HCT116 (cell line): ENCODE measurements around the gene CHI3L2. TPM values are rescaled to one million over a fixed set of nuclear protein-coding genes. Genes with fewer than 3 reads are reported as not detected.

ENCODE experiments used
- ATAC-seq: fragments of 200-7000 bp; cut with Tn5 transposase; 2 replicates; pipeline ENCODE4 v1.9.1; 2020; ENCODE audit warnings: mild to moderate bottlenecking, moderate library complexity
- BruUV-seq: library from RNA; stranded (reverse); fragments of 400-500 nt; replicated peaks from 2 replicates; lab custom pipeline; 2021; lab: Mats Ljungman, UMichigan
- CTCF ChIA-PET: fragments of 300-600 bp; sonication (Branson Sonifier 250); formaldehyde crosslinking; loops from one replicate; lab custom pipeline; 2021; ENCODE audit warnings: antibody characterized with exemption; lab: Charles Lee
- POLR2A ChIA-PET: fragments of 300-600, 350-600 bp; sonication (Branson Sonifier 250); formaldehyde crosslinking; loops from one replicate; lab custom pipeline; 2021; ENCODE audit warnings: antibody characterized with exemption; lab: Charles Lee
- RAD21 ChIA-PET, 2 experiments: fragments of 300-600 bp; sonication (Branson Sonifier 250); formaldehyde crosslinking; loops; one replicate each; lab custom pipeline; 2023; ENCODE audit warnings: low total read pairs in 2 of 2; ENCODE audit not compliant: uncharacterized antibody in 2 of 2, unreplicated experiment in 2 of 2, low non-redundant PET in 1 of 2; lab: Charles Lee
- DNase-seq: peaks from one replicate; pipeline ENCODE4 v3.0.0-alpha.2; 2010; ENCODE audit warnings: low read depth, low spot score
- H2AFZ ChIP-seq: fragments of 200-600 bp; shearing (Covaris generic), sonication (generic); 2 replicates; pipeline ENCODE4 v1.6.1; 2017; ENCODE audit warnings: low read depth, mixed run types, mixed read lengths, antibody characterized with exemption, low read length; ENCODE audit not compliant: poor library complexity, severe bottlenecking
- H3K27ac ChIP-seq: 2 replicates; pipeline ENCODE4 v1.5.1; 2012; ENCODE audit warnings: low read depth, low read length
- H3K27me3 ChIP-seq: fragments of 200-600 bp; sonication (generic); 2 replicates; pipeline ENCODE4 v1.6.1; 2016; ENCODE audit warnings: mixed run types, low read length, mixed read lengths; ENCODE audit not compliant: insufficient read depth
- H3K36me3 ChIP-seq, 2 experiments: fragments of 200-500 bp in 1 of 2; fragments of 200-600 bp in 1 of 2; sonication (Bioruptor generic) in 1 of 2; sonication (generic) in 1 of 2; 2 replicates each; pipeline versions ENCODE4 v1.5.1 to v1.6.1; 2014 to 2016; ENCODE audit warnings: low read length in 2 of 2, inconsistent platforms in 1 of 2, mixed read lengths in 1 of 2, mixed run types in 1 of 2; ENCODE audit not compliant: insufficient read depth in 2 of 2, control insufficient read depth in 1 of 2
- H3K4me1 ChIP-seq, 2 experiments: fragments of 200-600 bp in 1 of 2; sonication (generic) in 1 of 2; 2 replicates each; pipeline versions ENCODE4 v1.5.1 to v1.6.1; 2012 to 2017; ENCODE audit warnings: low read length in 2 of 2, inconsistent platforms in 1 of 2, mild to moderate bottlenecking in 1 of 2, mixed read lengths in 1 of 2, mixed run types in 1 of 2, moderate library complexity in 1 of 2; ENCODE audit not compliant: insufficient read depth in 2 of 2, control insufficient read depth in 1 of 2
- H3K4me2 ChIP-seq: fragments of 200-600 bp; sonication (generic); 2 replicates; pipeline ENCODE4 v1.6.1; 2017; ENCODE audit warnings: mixed run types, low read length, mixed read lengths
- H3K4me3 ChIP-seq, 2 experiments: fragments of 200-600 bp in 1 of 2; sonication (generic) in 1 of 2; replicated peaks in 1 of 2; 2 replicates each; pipeline ENCODE4 v1.5.1; 2011 to 2016; ENCODE audit warnings: low read length in 2 of 2, control low read depth in 1 of 2, low read depth in 1 of 2, mild to moderate bottlenecking in 1 of 2, mixed read lengths in 1 of 2, mixed run types in 1 of 2
- H3K79me2 ChIP-seq: fragments of 200-600 bp; sonication (generic); 2 replicates; pipeline ENCODE4 v1.6.1; 2017; ENCODE audit warnings: mild to moderate bottlenecking, mixed run types, low read length, moderate library complexity, mixed read lengths; ENCODE audit not compliant: insufficient read depth
- H3K9ac ChIP-seq: fragments of 200-600 bp; sonication (generic); 2 replicates; pipeline ENCODE4 v1.6.1; 2016; ENCODE audit warnings: low read length, mixed read lengths
- H3K9me2 ChIP-seq: fragments of 200-600 bp; sonication (generic), shearing (Covaris generic); 2 replicates; pipeline ENCODE4 v1.6.1; 2017; ENCODE audit warnings: mixed run types, mild to moderate bottlenecking, moderate library complexity; ENCODE audit not compliant: insufficient read depth
- H3K9me3 ChIP-seq, 2 experiments: fragments of 200-500 bp in 1 of 2; fragments of 200-600 bp in 1 of 2; sonication (Bioruptor generic) in 1 of 2; sonication (generic) in 1 of 2; 2 replicates each; pipeline ENCODE4 v1.6.1; 2014 to 2017; ENCODE audit warnings: low read length in 2 of 2, mixed read lengths in 2 of 2, inconsistent platforms in 1 of 2, low read depth in 1 of 2, mild to moderate bottlenecking in 1 of 2, mixed run types in 1 of 2, moderate library complexity in 1 of 2; ENCODE audit not compliant: control insufficient read depth in 1 of 2, insufficient read depth in 1 of 2
- H4K20me1 ChIP-seq: fragments of 200-600 bp; sonication (generic), shearing (Covaris generic); 2 replicates; pipeline ENCODE4 v1.6.1; 2017; ENCODE audit warnings: mixed run types, mild to moderate bottlenecking, moderate library complexity; ENCODE audit not compliant: insufficient read depth
- CBX3 ChIP-seq: IDR thresholded peaks from 2 replicates; pipeline ENCODE4 v1.6.1; 2012; ENCODE audit warnings: low read depth
- CEBPB ChIP-seq: IDR thresholded peaks from 2 replicates; pipeline ENCODE4 v1.6.1; 2012; ENCODE audit warnings: low read depth
- EZH2 ChIP-seq: fragments of 200-600 bp; sonication (generic); IDR thresholded peaks from 2 replicates; pipeline ENCODE4 v1.6.1; 2017; ENCODE audit warnings: antibody characterized with exemption, mixed run types
- FOSL1 ChIP-seq: IDR thresholded peaks from 2 replicates; pipeline ENCODE4 v1.6.1; 2012; ENCODE audit warnings: low read depth
- JUND ChIP-seq: IDR thresholded peaks from 2 replicates; pipeline ENCODE4 v1.6.1; 2012
- POLR2A ChIP-seq: IDR thresholded peaks from 2 replicates; pipeline ENCODE4 v1.7.0; 2011; ENCODE audit warnings: borderline replicate concordance; ENCODE audit not compliant: insufficient read depth, insufficient read length; ENCODE audit errors: extremely low read depth
- POLR2AphosphoS5 ChIP-seq: IDR thresholded peaks from 2 replicates; pipeline ENCODE4 v1.6.1; 2011; ENCODE audit warnings: mild to moderate bottlenecking, low read depth, low read length, moderate library complexity
- RAD21 ChIP-seq: IDR thresholded peaks from 2 replicates; pipeline ENCODE4 v1.6.1; 2012; ENCODE audit warnings: low read depth, mild to moderate bottlenecking
- SIN3A ChIP-seq: IDR thresholded peaks from 2 replicates; pipeline ENCODE4 v1.6.1; 2012; ENCODE audit warnings: low read depth
- SP1 ChIP-seq: IDR thresholded peaks from 2 replicates; pipeline ENCODE4 v1.6.1; 2012; ENCODE audit warnings: low read depth
- TCF7L2 ChIP-seq: IDR thresholded peaks from 2 replicates; pipeline ENCODE4 v1.7.0; 2011; ENCODE audit warnings: borderline replicate concordance, inconsistent platforms; ENCODE audit not compliant: insufficient read depth, insufficient read length; ENCODE audit errors: extremely low read depth
- ZFX ChIP-seq: fragments of 450-650 bp; IDR thresholded peaks from 2 replicates; pipeline ENCODE4 v1.6.1; 2017
- ZNF274 ChIP-seq: fragments of 200-500 bp; sonication (Bioruptor generic); IDR thresholded peaks from 2 replicates; pipeline ENCODE4 v1.6.1; 2014; ENCODE audit warnings: mild to moderate bottlenecking, low read depth, low read length, inconsistent platforms
- intact Hi-C: fragments of 100-400 bp; cut with micrococcal nuclease; formaldehyde crosslinking; loops from 2 replicates; pipeline ENCODE4 v1.10.0; 2022
- total RNA-seq: library from RNA; stranded (reverse); gene quantifications from one replicate; pipeline ENCODE4 v1.2.1, GENCODE V29; 2021; ENCODE audit not compliant: unreplicated experiment
- TF ChIP-seq, protein P1 (sequence below): IDR thresholded peaks from 2 replicates; pipeline ENCODE4 v1.6.1; 2012; ENCODE audit warnings: low read depth
- TF ChIP-seq, protein P2 (sequence below), 3 experiments: fragments of 200-600 bp in 1 of 3; sonication (generic) in 1 of 3; IDR thresholded peaks in 2 of 3; conservative IDR thresholded peaks in 1 of 3; 2 replicates each; pipeline ENCODE4 v1.5.1; 2012 to 2017; ENCODE audit warnings: low read depth in 2 of 3, low read length in 2 of 3, antibody characterized with exemption in 1 of 3, borderline replicate concordance in 1 of 3, control low read depth in 1 of 3, mild to moderate bottlenecking in 1 of 3, mixed read lengths in 1 of 3, mixed run types in 1 of 3, moderate library complexity in 1 of 3; ENCODE audit not compliant: insufficient read depth in 1 of 3

Gene CHI3L2
- total RNA-seq, 1 experiment from 2014 or later: not detected

DNA sequence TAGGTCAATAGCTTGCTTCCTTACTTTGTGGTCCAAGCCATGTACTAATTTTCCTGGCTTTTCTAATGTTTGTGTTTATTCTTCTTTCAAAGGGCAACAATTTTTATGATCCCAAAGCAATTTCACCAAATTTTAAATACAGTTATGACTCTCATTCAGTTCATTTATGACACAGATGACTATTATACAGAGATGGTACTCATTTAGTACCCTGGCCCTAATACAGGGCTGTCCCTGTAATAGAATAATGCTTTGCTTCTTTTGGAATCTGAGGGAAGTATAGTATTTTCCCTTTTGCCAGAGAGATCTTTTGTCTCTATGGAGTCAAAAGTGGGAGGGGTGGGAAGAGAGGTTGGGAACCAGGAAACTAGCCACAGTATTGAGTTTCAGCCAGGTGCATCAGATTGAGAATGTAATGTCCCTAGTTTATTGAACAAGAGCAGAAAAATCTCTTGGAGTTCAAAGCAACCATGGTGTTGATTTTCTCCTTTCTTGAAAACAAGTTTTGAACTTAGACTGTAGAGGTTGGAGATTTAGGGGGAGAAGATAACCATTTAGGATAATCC, 47.5 kb upstream of the CHI3L2 start:
- RAD21 ChIA-PET: no interaction called here
- CTCF ChIA-PET: no interaction called here
- BruUV-seq: no TSS peak
- POLR2A ChIA-PET: no interaction called here
- Histone ChIP-seq H3K4me2 (no peak overlapping the region), H3K9ac (no peak overlapping the region), H3K9me2 (no peaks in the 10 kb centered on the region), H3K9me3 (no peaks in the 10 kb centered on the region), H3K4me3 (no peak overlapping the region), H3K27me3 (no peaks in the 10 kb centered on the region), H2AFZ (no peak overlapping the region), H3K27ac (no peak overlapping the region), H3K36me3 (peaks cover 17 to 29% of the 10 kb centered on the region in 2 experiments; a peak in 3 of 4 replicates), H3K79me2 (no peaks in the 10 kb centered on the region), H3K4me1 (no peaks in the 10 kb centered on the region), H4K20me1 (no peaks in the 10 kb centered on the region)
- DNase-seq: no peak
- no peak for ATAC-seq
- no peak for TF ChIP-seq POLR2A
- TF ChIP-seq ZNF274: no peak
- no peak for TF ChIP-seq FOSL1
- no peak for TF ChIP-seq EZH2
- intact Hi-C loops: no loop called here

DNA sequence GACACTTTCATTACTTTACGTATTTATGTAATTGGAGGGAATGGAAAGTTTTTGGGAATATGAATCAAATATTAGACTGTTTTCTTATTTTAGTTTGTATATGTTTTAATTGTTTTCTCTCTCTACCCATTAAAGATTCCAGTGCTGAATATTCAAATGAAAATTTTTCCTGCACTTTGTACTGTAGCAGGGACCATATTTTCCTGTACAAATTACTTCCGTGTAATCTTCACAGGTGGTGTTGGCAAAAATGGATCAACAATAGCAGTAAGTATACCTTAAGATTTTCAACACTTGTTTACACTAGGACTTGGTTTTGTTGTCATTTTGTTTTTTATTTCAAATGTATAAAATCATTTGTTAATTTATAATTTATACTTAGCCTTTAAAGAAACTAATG, 45.5 kb upstream of the CHI3L2 start:
- POLR2A ChIA-PET: no interaction called here
- intact Hi-C loops: no loop called here
- no peaks in the 10 kb centered on the region for H3K9me2 ChIP-seq
- H3K9me3 ChIP-seq: no peaks in the 10 kb centered on the region
- no peak overlapping the region for H3K4me3 ChIP-seq
- RAD21 ChIA-PET: no interaction called here
- no peaks in the 10 kb centered on the region for H3K79me2 ChIP-seq
- no peaks in the 10 kb centered on the region for H3K4me1 ChIP-seq
- no peak overlapping the region for H2AFZ ChIP-seq
- TF ChIP-seq ZFX (no peak), ZNF274 (no peak), POLR2AphosphoS5 (no peak), EZH2 (no peak), SP1 (no peak), JUND (no peak), CBX3 (no peak), RAD21 (no peak), POLR2A (no peak), TCF7L2 (no peak), SIN3A (no peak), CEBPB (no peak)
- TF ChIP-seq, protein P1, sequence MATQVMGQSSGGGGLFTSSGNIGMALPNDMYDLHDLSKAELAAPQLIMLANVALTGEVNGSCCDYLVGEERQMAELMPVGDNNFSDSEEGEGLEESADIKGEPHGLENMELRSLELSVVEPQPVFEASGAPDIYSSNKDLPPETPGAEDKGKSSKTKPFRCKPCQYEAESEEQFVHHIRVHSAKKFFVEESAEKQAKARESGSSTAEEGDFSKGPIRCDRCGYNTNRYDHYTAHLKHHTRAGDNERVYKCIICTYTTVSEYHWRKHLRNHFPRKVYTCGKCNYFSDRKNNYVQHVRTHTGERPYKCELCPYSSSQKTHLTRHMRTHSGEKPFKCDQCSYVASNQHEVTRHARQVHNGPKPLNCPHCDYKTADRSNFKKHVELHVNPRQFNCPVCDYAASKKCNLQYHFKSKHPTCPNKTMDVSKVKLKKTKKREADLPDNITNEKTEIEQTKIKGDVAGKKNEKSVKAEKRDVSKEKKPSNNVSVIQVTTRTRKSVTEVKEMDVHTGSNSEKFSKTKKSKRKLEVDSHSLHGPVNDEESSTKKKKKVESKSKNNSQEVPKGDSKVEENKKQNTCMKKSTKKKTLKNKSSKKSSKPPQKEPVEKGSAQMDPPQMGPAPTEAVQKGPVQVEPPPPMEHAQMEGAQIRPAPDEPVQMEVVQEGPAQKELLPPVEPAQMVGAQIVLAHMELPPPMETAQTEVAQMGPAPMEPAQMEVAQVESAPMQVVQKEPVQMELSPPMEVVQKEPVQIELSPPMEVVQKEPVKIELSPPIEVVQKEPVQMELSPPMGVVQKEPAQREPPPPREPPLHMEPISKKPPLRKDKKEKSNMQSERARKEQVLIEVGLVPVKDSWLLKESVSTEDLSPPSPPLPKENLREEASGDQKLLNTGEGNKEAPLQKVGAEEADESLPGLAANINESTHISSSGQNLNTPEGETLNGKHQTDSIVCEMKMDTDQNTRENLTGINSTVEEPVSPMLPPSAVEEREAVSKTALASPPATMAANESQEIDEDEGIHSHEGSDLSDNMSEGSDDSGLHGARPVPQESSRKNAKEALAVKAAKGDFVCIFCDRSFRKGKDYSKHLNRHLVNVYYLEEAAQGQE: no peak
- TF ChIP-seq, protein P2, sequence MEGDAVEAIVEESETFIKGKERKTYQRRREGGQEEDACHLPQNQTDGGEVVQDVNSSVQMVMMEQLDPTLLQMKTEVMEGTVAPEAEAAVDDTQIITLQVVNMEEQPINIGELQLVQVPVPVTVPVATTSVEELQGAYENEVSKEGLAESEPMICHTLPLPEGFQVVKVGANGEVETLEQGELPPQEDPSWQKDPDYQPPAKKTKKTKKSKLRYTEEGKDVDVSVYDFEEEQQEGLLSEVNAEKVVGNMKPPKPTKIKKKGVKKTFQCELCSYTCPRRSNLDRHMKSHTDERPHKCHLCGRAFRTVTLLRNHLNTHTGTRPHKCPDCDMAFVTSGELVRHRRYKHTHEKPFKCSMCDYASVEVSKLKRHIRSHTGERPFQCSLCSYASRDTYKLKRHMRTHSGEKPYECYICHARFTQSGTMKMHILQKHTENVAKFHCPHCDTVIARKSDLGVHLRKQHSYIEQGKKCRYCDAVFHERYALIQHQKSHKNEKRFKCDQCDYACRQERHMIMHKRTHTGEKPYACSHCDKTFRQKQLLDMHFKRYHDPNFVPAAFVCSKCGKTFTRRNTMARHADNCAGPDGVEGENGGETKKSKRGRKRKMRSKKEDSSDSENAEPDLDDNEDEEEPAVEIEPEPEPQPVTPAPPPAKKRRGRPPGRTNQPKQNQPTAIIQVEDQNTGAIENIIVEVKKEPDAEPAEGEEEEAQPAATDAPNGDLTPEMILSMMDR (IDR thresholded peaks at IDR 0.05 in 2 of 3, conservative IDR thresholded peaks at IDR 0.05 in 1 of 3; ENCODE audit: borderline replicate concordance in 1 of 3, insufficient read depth in 1 of 3, low read depth in 2 of 3, low read length in 2 of 3): no peak
- TF ChIP-seq, all 23 proteins: peak for 0
- CTCF ChIA-PET: interaction anchor here (1.0 kb wide), 1 partner anchor 152 kb away, joined by 3 read pairs; no protein-coding TSS in a partner anchor
- Histone ChIP-seq H3K36me3 (peaks cover 25 to 32% of the 10 kb centered on the region in 2 experiments; a peak in 2 of 4 replicates), H3K9ac (no peak overlapping the region), H3K4me2 (no peak overlapping the region), H4K20me1 (no peaks in the 10 kb centered on the region), H3K27me3 (no peaks in the 10 kb centered on the region), H3K27ac (no peak overlapping the region)
- ATAC-seq (no peak), DNase-seq (no peak)
- no TSS peak for BruUV-seq
